GM18868 (cell line): ENCODE measurements around the gene WWC2.
"Not testable (repeated sequence)": the region's sequence is repeated elsewhere in the genome, so short reads cannot be mapped to it uniquely, and the experiment has no call there.

Source experiments
- ATAC-seq: cut with Tn5 transposase; IDR thresholded peaks from one replicate; pipeline ENCODE4 v1.9.1; 2021; ENCODE audit warnings: mild to moderate bottlenecking, moderate library complexity; ENCODE audit not compliant: unreplicated experiment

The WWC2 gene

GRCh38 chr4:183287677-183288076, 188.6 kb downstream of the WWC2 start:
- ATAC-seq, result no peak

GRCh38 chr4:183288955-183289354, 189.9 kb downstream of the WWC2 start:
- ATAC-seq, result no peak

GRCh38 chr4:183289688-183290087, 190.6 kb downstream of the WWC2 start:
- no peak for ATAC-seq

GRCh38 chr4:183291070-183291469, 192.0 kb downstream of the WWC2 start:
- no peak for ATAC-seq

- no peak for ATAC-seq
Measured at GRCh38 chr4:183295711-183296110, 196.7 kb downstream of the WWC2 start.

- peak; percentile 79 for ATAC-seq
Measured at GRCh38 chr4:183297675-183298074, 198.6 kb downstream of the WWC2 start.

- no peak for ATAC-seq
Measured at GRCh38 chr4:183299464-183299863, 200.4 kb downstream of the WWC2 start.

- no peak for ATAC-seq
Measured at GRCh38 chr4:183300070-183300469, 201.0 kb downstream of the WWC2 start.

- ATAC-seq, result no peak
Measured at GRCh38 chr4:183300655-183301054, 201.6 kb downstream of the WWC2 start.

- no peak for ATAC-seq
Measured at GRCh38 chr4:183303301-183303700, 204.2 kb downstream of the WWC2 start.

- ATAC-seq, result no peak
Measured at GRCh38 chr4:183304067-183304466, 205.0 kb downstream of the WWC2 start.

- no peak for ATAC-seq
Measured at GRCh38 chr4:183304538-183304937, 205.5 kb downstream of the WWC2 start.

GRCh38 chr4:183306811-183307210, 207.8 kb downstream of the WWC2 start:
- no peak for ATAC-seq

GRCh38 chr4:183312841-183313240, 213.8 kb downstream of the WWC2 start:
- no peak for ATAC-seq

- no peak for ATAC-seq
Measured at GRCh38 chr4:183314336-183314735, 215.3 kb downstream of the WWC2 start.

- ATAC-seq, result no peak
Measured at GRCh38 chr4:183314806-183315205, 215.7 kb downstream of the WWC2 start.

GRCh38 chr4:183318656-183319055, 219.6 kb downstream of the WWC2 start:
- no peak for ATAC-seq

- no peak for ATAC-seq
Measured at GRCh38 chr4:183320211-183321059, 221.4 kb downstream of the WWC2 start, which contains the start of gene CLDN22. Gene CLDN22, minus strand, starts transcription at chr4:183320276. Its CDS starts 58 bp downstream, at chr4:183320218.

- ATAC-seq, result no peak
Measured at GRCh38 chr4:183321079-183321478, 222.0 kb downstream of the WWC2 start.

GRCh38 chr4:183321516-183321915, 222.5 kb downstream of the WWC2 start:
- ATAC-seq, result no peak

- no peak for ATAC-seq
Measured at GRCh38 chr4:183322326-183322725, 223.3 kb downstream of the WWC2 start, which contains the start of gene CLDN24. Gene CLDN24, minus strand, starts transcription at chr4:183322426. Its CDS starts 0 bp downstream, at chr4:183322426.

- ATAC-seq, result no peak
Measured at GRCh38 chr4:183323295-183323694, 224.2 kb downstream of the WWC2 start.

GRCh38 chr4:183324056-183324455, 225.0 kb downstream of the WWC2 start:
- not testable (repeated sequence) for ATAC-seq
